HCT116 (cell line): ENCODE measurements around the gene GALNS. TPM values are rescaled to one million over a fixed set of nuclear protein-coding genes. Genes with fewer than 3 reads are reported as not detected.

Experiments used
- ATAC-seq: fragments of 200-7000 bp; cut with Tn5 transposase; 2 replicates; pipeline ENCODE4 v1.9.1; 2020; ENCODE audit warnings: mild to moderate bottlenecking, moderate library complexity
- BruUV-seq: library from RNA; stranded (reverse); fragments of 400-500 nt; replicated peaks from 2 replicates; lab custom pipeline; 2021; lab: Mats Ljungman, UMichigan
- CTCF ChIA-PET: fragments of 300-600 bp; sonication (Branson Sonifier 250); formaldehyde crosslinking; loops from one replicate; lab custom pipeline; 2021; ENCODE audit warnings: antibody characterized with exemption; lab: Charles Lee
- POLR2A ChIA-PET: fragments of 300-600, 350-600 bp; sonication (Branson Sonifier 250); formaldehyde crosslinking; loops from one replicate; lab custom pipeline; 2021; ENCODE audit warnings: antibody characterized with exemption; lab: Charles Lee
- RAD21 ChIA-PET, 2 experiments: fragments of 300-600 bp; sonication (Branson Sonifier 250); formaldehyde crosslinking; loops; one replicate each; lab custom pipeline; 2023; ENCODE audit warnings: low total read pairs in 2 of 2; ENCODE audit not compliant: uncharacterized antibody in 2 of 2, unreplicated experiment in 2 of 2, low non-redundant PET in 1 of 2; lab: Charles Lee
- DNase-seq: peaks from one replicate; pipeline ENCODE4 v3.0.0-alpha.2; 2010; ENCODE audit warnings: low read depth, low spot score
- H2AFZ ChIP-seq: fragments of 200-600 bp; shearing (Covaris generic), sonication (generic); 2 replicates; pipeline ENCODE4 v1.6.1; 2017; ENCODE audit warnings: low read depth, mixed run types, mixed read lengths, antibody characterized with exemption, low read length; ENCODE audit not compliant: poor library complexity, severe bottlenecking
- H3K27ac ChIP-seq: 2 replicates; pipeline ENCODE4 v1.5.1; 2012; ENCODE audit warnings: low read depth, low read length
- H3K27me3 ChIP-seq: fragments of 200-600 bp; sonication (generic); 2 replicates; pipeline ENCODE4 v1.6.1; 2016; ENCODE audit warnings: mixed run types, low read length, mixed read lengths; ENCODE audit not compliant: insufficient read depth
- H3K36me3 ChIP-seq, 2 experiments: fragments of 200-500 bp in 1 of 2; fragments of 200-600 bp in 1 of 2; sonication (Bioruptor generic) in 1 of 2; sonication (generic) in 1 of 2; 2 replicates each; pipeline versions ENCODE4 v1.5.1 to v1.6.1; 2014 to 2016; ENCODE audit warnings: low read length in 2 of 2, inconsistent platforms in 1 of 2, mixed read lengths in 1 of 2, mixed run types in 1 of 2; ENCODE audit not compliant: insufficient read depth in 2 of 2, control insufficient read depth in 1 of 2
- H3K4me1 ChIP-seq, 2 experiments: fragments of 200-600 bp in 1 of 2; sonication (generic) in 1 of 2; 2 replicates each; pipeline versions ENCODE4 v1.5.1 to v1.6.1; 2012 to 2017; ENCODE audit warnings: low read length in 2 of 2, inconsistent platforms in 1 of 2, mild to moderate bottlenecking in 1 of 2, mixed read lengths in 1 of 2, mixed run types in 1 of 2, moderate library complexity in 1 of 2; ENCODE audit not compliant: insufficient read depth in 2 of 2, control insufficient read depth in 1 of 2
- H3K4me2 ChIP-seq: fragments of 200-600 bp; sonication (generic); 2 replicates; pipeline ENCODE4 v1.6.1; 2017; ENCODE audit warnings: mixed run types, low read length, mixed read lengths
- H3K4me3 ChIP-seq, 2 experiments: fragments of 200-600 bp in 1 of 2; sonication (generic) in 1 of 2; replicated peaks in 1 of 2; 2 replicates each; pipeline ENCODE4 v1.5.1; 2011 to 2016; ENCODE audit warnings: low read length in 2 of 2, control low read depth in 1 of 2, low read depth in 1 of 2, mild to moderate bottlenecking in 1 of 2, mixed read lengths in 1 of 2, mixed run types in 1 of 2
- H3K79me2 ChIP-seq: fragments of 200-600 bp; sonication (generic); 2 replicates; pipeline ENCODE4 v1.6.1; 2017; ENCODE audit warnings: mild to moderate bottlenecking, mixed run types, low read length, moderate library complexity, mixed read lengths; ENCODE audit not compliant: insufficient read depth
- H3K9ac ChIP-seq: fragments of 200-600 bp; sonication (generic); 2 replicates; pipeline ENCODE4 v1.6.1; 2016; ENCODE audit warnings: low read length, mixed read lengths
- H3K9me2 ChIP-seq: fragments of 200-600 bp; sonication (generic), shearing (Covaris generic); 2 replicates; pipeline ENCODE4 v1.6.1; 2017; ENCODE audit warnings: mixed run types, mild to moderate bottlenecking, moderate library complexity; ENCODE audit not compliant: insufficient read depth
- H3K9me3 ChIP-seq, 2 experiments: fragments of 200-500 bp in 1 of 2; fragments of 200-600 bp in 1 of 2; sonication (Bioruptor generic) in 1 of 2; sonication (generic) in 1 of 2; 2 replicates each; pipeline ENCODE4 v1.6.1; 2014 to 2017; ENCODE audit warnings: low read length in 2 of 2, mixed read lengths in 2 of 2, inconsistent platforms in 1 of 2, low read depth in 1 of 2, mild to moderate bottlenecking in 1 of 2, mixed run types in 1 of 2, moderate library complexity in 1 of 2; ENCODE audit not compliant: control insufficient read depth in 1 of 2, insufficient read depth in 1 of 2
- H4K20me1 ChIP-seq: fragments of 200-600 bp; sonication (generic), shearing (Covaris generic); 2 replicates; pipeline ENCODE4 v1.6.1; 2017; ENCODE audit warnings: mixed run types, mild to moderate bottlenecking, moderate library complexity; ENCODE audit not compliant: insufficient read depth
- CBX3 ChIP-seq: IDR thresholded peaks from 2 replicates; pipeline ENCODE4 v1.6.1; 2012; ENCODE audit warnings: low read depth
- CEBPB ChIP-seq: IDR thresholded peaks from 2 replicates; pipeline ENCODE4 v1.6.1; 2012; ENCODE audit warnings: low read depth
- EZH2 ChIP-seq: fragments of 200-600 bp; sonication (generic); IDR thresholded peaks from 2 replicates; pipeline ENCODE4 v1.6.1; 2017; ENCODE audit warnings: antibody characterized with exemption, mixed run types
- EZH2phosphoT487 ChIP-seq: fragments of 200-600 bp; IDR thresholded peaks from 2 replicates; pipeline ENCODE4 v1.6.1; 2018; ENCODE audit warnings: antibody characterized with exemption, borderline replicate concordance
- JUND ChIP-seq: IDR thresholded peaks from 2 replicates; pipeline ENCODE4 v1.6.1; 2012
- POLR2A ChIP-seq: IDR thresholded peaks from 2 replicates; pipeline ENCODE4 v1.7.0; 2011; ENCODE audit warnings: borderline replicate concordance; ENCODE audit not compliant: insufficient read depth, insufficient read length; ENCODE audit errors: extremely low read depth
- POLR2AphosphoS5 ChIP-seq: IDR thresholded peaks from 2 replicates; pipeline ENCODE4 v1.6.1; 2011; ENCODE audit warnings: mild to moderate bottlenecking, low read depth, low read length, moderate library complexity
- SP1 ChIP-seq: IDR thresholded peaks from 2 replicates; pipeline ENCODE4 v1.6.1; 2012; ENCODE audit warnings: low read depth
- SRF ChIP-seq: IDR thresholded peaks from 2 replicates; pipeline ENCODE4 v1.6.1; 2012; ENCODE audit warnings: low read depth
- TCF7L2 ChIP-seq: IDR thresholded peaks from 2 replicates; pipeline ENCODE4 v1.7.0; 2011; ENCODE audit warnings: borderline replicate concordance, inconsistent platforms; ENCODE audit not compliant: insufficient read depth, insufficient read length; ENCODE audit errors: extremely low read depth
- ZFX ChIP-seq: fragments of 450-650 bp; IDR thresholded peaks from 2 replicates; pipeline ENCODE4 v1.6.1; 2017
- ZNF274 ChIP-seq: fragments of 200-500 bp; sonication (Bioruptor generic); IDR thresholded peaks from 2 replicates; pipeline ENCODE4 v1.6.1; 2014; ENCODE audit warnings: mild to moderate bottlenecking, low read depth, low read length, inconsistent platforms
- intact Hi-C: fragments of 100-400 bp; cut with micrococcal nuclease; formaldehyde crosslinking; loops from 2 replicates; pipeline ENCODE4 v1.10.0; 2022
- total RNA-seq: library from RNA; stranded (reverse); gene quantifications from one replicate; pipeline ENCODE4 v1.2.1, GENCODE V29; 2021; ENCODE audit not compliant: unreplicated experiment
- TF ChIP-seq, protein P1 (sequence below): IDR thresholded peaks from 2 replicates; pipeline ENCODE4 v1.6.1; 2012; ENCODE audit warnings: low read depth
- TF ChIP-seq, protein P2 (sequence below): IDR thresholded peaks from 2 replicates; pipeline ENCODE4 v1.6.1; 2011; ENCODE audit warnings: mild to moderate bottlenecking, low read length, moderate library complexity; ENCODE audit not compliant: insufficient replicate concordance; ENCODE audit errors: extremely low read depth

GALNS gene
- total RNA-seq, 1 experiment from 2014 or later, result 44.6 TPM

DNA sequence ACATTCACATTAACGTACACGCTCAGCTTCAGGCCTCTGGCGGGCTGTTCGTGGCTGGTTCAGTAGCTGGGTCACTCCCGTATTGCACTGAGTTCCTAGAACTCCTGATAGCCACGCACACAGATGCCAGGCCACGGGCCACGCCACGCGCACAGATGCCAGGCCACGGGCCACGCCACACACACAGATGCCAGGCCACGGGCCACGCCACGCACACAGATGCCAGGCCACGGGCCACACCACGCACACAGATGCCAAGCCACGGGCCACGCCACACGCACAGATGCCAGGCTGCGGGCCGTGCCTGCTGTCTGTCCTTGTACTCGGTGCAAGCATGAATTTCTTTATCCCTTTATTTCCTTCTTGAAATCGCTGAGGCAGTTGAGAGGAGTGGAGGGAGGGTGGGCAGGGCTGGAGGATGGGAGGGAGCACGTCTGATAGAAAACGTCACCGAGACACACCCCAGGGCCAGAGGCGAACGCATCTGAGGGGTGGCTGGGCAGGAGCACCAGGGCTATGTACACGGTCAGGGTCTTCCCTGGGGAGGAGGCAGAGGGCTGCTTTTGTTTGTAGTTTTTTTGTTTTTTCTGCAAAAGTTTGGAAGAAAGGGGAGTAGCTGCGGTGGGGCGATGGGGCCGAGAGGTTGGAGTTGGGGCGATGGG, 18.3 kb upstream of the GALNS start:
- ATAC-seq (no peak), DNase-seq (no peak)
- BruUV-seq, result no TSS peak
- Histone ChIP-seq H3K9me2 (no peaks in the 10 kb centered on the region), H3K4me1 (no peaks in the 10 kb centered on the region), H2AFZ (no peak overlapping the region), H3K27me3 (no peaks in the 10 kb centered on the region), H4K20me1 (no peaks in the 10 kb centered on the region), H3K4me2 (no peak overlapping the region), H3K36me3 (no peaks in the 10 kb centered on the region), H3K9ac (no peak overlapping the region), H3K4me3 (no peak overlapping the region), H3K27ac (no peak overlapping the region), H3K9me3 (no peaks in the 10 kb centered on the region), H3K79me2 (no peaks in the 10 kb centered on the region)
- no peak for TF ChIP-seq EZH2
- intact Hi-C loops, result no loop called here
- POLR2A ChIA-PET, result no interaction called here
- RAD21 ChIA-PET, result no interaction called here
- CTCF ChIA-PET, result no interaction called here

DNA sequence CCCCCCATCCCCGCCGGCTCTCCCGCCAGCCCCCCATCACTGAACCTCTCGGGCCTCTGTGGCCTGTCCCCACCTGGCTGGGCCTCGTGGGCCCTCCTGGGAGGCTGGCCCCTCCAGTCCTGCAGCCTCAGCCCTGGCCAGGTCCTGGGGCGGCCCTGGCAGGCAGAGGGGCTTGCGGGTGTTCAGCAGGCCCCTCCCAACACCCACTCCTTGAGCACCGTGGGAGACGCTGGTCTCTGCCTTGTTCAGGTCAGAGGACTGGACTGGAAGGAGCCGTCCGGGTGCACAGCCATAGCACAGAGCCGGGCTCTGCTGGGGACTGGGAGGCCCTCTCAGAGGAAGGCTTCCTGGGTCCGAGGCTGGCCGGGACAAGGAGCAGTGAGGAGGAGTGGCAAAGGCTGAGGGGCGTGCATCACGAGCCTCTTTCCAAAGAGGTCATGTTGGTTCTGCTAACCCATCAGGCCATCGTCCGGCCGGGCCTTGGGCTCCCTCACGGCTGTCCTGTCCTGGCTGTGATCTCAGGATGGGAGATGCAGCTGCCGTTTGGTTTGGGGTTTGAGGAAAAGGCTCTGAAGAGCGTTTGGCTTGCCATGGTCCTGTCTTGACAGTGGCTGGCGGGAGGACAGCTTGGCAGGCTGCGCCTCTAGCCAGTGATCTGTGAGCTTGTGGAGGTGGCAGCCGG, 16.0 kb upstream of the GALNS start:
- Histone ChIP-seq H3K4me2 (no peak overlapping the region), H3K27ac (no peak overlapping the region), H3K9ac (no peak overlapping the region), H3K4me1 (no peaks in the 10 kb centered on the region), H3K4me3 (no peak overlapping the region), H4K20me1 (no peaks in the 10 kb centered on the region), H3K36me3 (no peaks in the 10 kb centered on the region), H3K9me3 (no peaks in the 10 kb centered on the region), H3K9me2 (no peaks in the 10 kb centered on the region), H3K79me2 (no peaks in the 10 kb centered on the region), H2AFZ (no peak overlapping the region), H3K27me3 (no peaks in the 10 kb centered on the region)
- ATAC-seq, result no peak
- ChIA-PET CTCF (no interaction called here), POLR2A (no interaction called here), RAD21 (no interaction called here)
- no peak for DNase-seq
- BruUV-seq, result no TSS peak
- intact Hi-C loops, result no loop called here
- TF ChIP-seq ZFX (no peak), CBX3 (no peak), TCF7L2 (no peak), JUND (no peak), SRF (no peak), SP1 (no peak), CEBPB (no peak), EZH2phosphoT487 (no peak), POLR2AphosphoS5 (no peak), ZNF274 (no peak), POLR2A (no peak)
- TF ChIP-seq, protein P1, sequence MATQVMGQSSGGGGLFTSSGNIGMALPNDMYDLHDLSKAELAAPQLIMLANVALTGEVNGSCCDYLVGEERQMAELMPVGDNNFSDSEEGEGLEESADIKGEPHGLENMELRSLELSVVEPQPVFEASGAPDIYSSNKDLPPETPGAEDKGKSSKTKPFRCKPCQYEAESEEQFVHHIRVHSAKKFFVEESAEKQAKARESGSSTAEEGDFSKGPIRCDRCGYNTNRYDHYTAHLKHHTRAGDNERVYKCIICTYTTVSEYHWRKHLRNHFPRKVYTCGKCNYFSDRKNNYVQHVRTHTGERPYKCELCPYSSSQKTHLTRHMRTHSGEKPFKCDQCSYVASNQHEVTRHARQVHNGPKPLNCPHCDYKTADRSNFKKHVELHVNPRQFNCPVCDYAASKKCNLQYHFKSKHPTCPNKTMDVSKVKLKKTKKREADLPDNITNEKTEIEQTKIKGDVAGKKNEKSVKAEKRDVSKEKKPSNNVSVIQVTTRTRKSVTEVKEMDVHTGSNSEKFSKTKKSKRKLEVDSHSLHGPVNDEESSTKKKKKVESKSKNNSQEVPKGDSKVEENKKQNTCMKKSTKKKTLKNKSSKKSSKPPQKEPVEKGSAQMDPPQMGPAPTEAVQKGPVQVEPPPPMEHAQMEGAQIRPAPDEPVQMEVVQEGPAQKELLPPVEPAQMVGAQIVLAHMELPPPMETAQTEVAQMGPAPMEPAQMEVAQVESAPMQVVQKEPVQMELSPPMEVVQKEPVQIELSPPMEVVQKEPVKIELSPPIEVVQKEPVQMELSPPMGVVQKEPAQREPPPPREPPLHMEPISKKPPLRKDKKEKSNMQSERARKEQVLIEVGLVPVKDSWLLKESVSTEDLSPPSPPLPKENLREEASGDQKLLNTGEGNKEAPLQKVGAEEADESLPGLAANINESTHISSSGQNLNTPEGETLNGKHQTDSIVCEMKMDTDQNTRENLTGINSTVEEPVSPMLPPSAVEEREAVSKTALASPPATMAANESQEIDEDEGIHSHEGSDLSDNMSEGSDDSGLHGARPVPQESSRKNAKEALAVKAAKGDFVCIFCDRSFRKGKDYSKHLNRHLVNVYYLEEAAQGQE, result no peak
- TF ChIP-seq, protein P2, sequence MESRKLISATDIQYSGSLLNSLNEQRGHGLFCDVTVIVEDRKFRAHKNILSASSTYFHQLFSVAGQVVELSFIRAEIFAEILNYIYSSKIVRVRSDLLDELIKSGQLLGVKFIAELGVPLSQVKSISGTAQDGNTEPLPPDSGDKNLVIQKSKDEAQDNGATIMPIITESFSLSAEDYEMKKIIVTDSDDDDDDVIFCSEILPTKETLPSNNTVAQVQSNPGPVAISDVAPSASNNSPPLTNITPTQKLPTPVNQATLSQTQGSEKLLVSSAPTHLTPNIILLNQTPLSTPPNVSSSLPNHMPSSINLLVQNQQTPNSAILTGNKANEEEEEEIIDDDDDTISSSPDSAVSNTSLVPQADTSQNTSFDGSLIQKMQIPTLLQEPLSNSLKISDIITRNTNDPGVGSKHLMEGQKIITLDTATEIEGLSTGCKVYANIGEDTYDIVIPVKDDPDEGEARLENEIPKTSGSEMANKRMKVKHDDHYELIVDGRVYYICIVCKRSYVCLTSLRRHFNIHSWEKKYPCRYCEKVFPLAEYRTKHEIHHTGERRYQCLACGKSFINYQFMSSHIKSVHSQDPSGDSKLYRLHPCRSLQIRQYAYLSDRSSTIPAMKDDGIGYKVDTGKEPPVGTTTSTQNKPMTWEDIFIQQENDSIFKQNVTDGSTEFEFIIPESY, result no peak
